Lower leg skin (tissue), 3 donors: Measurements from ENCODE around the gene ABCD4.

Experiments
- POLR2A ChIP-seq, 2 donors: fragments of 450-650 bp; IDR thresholded peaks; one replicate each; pipeline ENCODE4 v1.6.1; 2016 to 2017; ENCODE audit warnings: antibody characterized with exemption in 2 of 2, mild to moderate bottlenecking in 1 of 2, moderate library complexity in 1 of 2
- TF ChIP-seq, protein P1 (sequence below), 3 donors: fragments of 450-650 bp; IDR thresholded peaks; one replicate each; pipeline ENCODE4 v1.5.1; 2016; ENCODE audit warnings: antibody characterized with exemption in 3 of 3, mild to moderate bottlenecking in 3 of 3, moderate library complexity in 2 of 3

DNA sequence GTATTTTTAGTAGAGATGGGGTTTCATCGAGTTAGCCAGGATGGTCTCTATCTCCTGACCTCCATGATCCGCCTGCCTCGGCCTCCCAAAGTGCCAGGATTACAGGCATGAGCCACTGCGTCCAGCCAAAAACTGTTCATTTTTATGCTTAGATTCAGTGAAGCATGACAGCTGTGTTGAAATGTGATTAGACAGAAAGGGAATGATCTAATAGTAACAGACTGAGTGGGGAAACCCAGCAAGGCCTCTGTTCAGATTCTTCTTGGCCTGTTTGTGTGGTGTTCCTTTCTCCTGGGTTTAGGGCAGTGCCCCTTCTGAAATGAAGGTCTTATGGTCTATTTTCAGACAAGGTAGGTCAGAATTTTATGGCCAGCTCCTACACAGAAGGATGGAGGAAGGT lies 11.8 kb upstream of the ABCD4 start:
- TF ChIP-seq, protein P1, sequence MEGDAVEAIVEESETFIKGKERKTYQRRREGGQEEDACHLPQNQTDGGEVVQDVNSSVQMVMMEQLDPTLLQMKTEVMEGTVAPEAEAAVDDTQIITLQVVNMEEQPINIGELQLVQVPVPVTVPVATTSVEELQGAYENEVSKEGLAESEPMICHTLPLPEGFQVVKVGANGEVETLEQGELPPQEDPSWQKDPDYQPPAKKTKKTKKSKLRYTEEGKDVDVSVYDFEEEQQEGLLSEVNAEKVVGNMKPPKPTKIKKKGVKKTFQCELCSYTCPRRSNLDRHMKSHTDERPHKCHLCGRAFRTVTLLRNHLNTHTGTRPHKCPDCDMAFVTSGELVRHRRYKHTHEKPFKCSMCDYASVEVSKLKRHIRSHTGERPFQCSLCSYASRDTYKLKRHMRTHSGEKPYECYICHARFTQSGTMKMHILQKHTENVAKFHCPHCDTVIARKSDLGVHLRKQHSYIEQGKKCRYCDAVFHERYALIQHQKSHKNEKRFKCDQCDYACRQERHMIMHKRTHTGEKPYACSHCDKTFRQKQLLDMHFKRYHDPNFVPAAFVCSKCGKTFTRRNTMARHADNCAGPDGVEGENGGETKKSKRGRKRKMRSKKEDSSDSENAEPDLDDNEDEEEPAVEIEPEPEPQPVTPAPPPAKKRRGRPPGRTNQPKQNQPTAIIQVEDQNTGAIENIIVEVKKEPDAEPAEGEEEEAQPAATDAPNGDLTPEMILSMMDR (IDR thresholded peaks at IDR 0.05): no peak
- no peak for TF ChIP-seq POLR2A (IDR thresholded peaks at IDR 0.05)
